Stimulated activated naive CD4-positive, alpha-beta T cell (primary cell): ENCODE data around the gene MYL12B.

Source experiments
- DNase-seq, 6 experiments: peaks; one replicate each; lab custom pipeline; 2025; lab: John Stamatoyannopoulos, UW

The MYL12B gene

GRCh38 chr18:3235846-3236245 is 26.1 kb upstream of the MYL12B start:
- DNase-seq: no peak

DNA sequence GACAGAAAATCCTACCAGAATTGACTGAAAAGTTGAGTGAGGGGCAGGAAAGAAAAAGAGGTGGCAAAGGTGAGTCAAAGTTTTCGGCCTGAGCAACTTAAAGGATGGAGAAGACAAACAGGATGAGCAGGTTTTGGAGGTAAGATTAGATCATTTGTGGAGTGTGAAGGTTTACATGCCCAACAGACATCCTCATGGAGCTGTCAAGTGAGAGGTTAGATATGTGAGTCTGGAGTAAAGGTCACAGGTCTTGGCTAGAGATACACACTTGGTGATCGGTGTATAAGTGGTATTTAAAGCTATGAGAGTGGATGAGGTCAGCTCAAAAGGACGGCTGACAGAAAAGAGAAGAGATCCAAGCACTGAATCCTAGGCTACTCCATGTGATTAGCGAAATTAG is 25.5 kb upstream of the MYL12B start:
- DNase-seq: no peak

- DNase-seq: no peak
These were observed 23.2 kb upstream of the MYL12B start for GRCh38 chr18:3238742-3239141.

DNA sequence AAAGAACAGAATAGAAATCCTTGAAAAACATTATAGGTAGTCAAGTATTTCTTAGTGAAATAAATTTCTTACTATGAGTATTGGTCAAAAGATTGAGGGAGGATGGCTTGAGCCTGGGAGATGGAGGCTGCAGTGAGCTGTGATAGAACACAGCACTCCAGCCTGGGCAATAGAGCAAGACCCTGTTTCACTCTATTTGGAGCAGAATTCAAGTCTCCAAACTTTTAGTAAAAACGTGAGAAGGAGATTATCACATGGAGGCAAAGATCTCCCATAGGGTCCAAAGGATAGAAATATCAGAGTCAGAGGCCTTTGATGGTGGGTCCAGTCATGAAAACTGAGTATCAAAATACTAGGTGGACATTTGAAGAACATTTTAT is 16.8 kb upstream of the MYL12B start:
- DNase-seq: no peak

- DNase-seq: peak; percentile 65 to 74 (median 69)
These were observed 15.9 kb upstream of the MYL12B start for GRCh38 chr18:3245853-3246634.

GRCh38 chr18:3246635-3247239 is 15.2 kb upstream of the MYL12B start:
- peak in 3 of 6 experiments; percentile 12 to 61 (median 15) for DNase-seq

- DNase-seq: peak; percentile 82 to 92 (median 85)
These were observed 14.5 kb upstream of the MYL12B start, which contains the start of gene MYL12A for GRCh38 chr18:3247240-3248061. MYL12A (plus strand) TSS chr18:3247801; CDS start chr18:3253248, 5,447 bp downstream.

GRCh38 chr18:3248062-3248657 is 13.8 kb upstream of the MYL12B start:
- peak in 1 of 6 experiments; percentile 29 for DNase-seq

- DNase-seq: peak in 3 of 6 experiments; percentile 40 to 46 (median 42)
These were observed 13.1 kb upstream of the MYL12B start for GRCh38 chr18:3248658-3249359.

DNA sequence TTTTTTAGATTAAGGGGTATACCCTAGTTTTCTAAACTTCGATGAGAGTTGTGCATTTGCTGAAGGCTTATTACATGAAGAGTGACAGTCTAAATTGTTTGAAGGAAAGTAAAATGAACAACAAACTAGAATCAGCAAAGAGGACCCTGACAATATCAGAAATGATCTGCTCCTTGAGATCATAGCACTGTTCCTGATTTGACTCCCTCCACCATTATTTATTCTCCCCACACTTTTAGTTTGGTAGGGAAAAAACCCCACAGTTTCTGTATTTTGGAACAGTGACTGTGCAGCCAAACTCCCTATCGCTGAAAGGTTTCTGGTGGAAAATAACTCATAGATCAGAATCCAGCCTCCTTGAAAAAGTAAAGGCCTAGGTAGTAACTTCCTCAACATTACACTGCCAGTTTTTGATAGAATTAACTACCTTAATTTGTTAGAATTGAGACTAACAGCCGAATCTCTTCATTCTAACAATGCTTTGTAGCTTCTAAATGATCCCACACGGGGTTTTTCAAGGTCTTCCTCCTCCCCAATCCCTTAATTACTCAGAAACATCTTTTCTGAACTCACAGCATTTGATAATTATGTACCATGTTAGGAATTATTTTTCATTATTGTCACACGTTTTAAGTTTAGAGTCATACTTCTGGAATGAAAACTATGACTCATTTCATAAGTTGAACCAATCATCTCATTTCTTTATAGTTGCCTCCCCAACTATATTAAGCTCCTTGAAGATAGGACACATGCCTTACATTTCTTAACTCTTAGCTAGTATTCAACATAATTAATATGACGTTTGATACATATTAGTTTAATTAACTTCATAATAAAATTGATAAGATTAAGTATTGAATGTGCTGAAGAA is 11.5 kb upstream of the MYL12B start:
- no peak for DNase-seq

GRCh38 chr18:3251249-3251962 is 10.5 kb upstream of the MYL12B start:
- DNase-seq: no peak

DNA sequence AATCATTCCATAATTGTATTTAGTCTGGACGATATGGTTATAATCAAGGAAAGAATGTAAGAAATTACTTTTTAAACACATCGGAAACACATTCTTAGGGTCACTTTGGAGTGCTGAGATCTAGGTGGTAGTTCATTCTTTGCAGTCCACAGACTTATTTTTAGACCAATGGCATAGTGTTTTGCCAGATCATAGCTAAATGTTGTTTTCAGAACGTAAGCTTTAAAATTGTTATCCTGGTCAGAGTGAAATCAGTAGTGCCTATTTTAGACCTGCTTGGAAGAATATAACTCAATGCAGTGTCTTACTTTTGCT is 10.0 kb upstream of the MYL12B start:
- no peak for DNase-seq

DNA sequence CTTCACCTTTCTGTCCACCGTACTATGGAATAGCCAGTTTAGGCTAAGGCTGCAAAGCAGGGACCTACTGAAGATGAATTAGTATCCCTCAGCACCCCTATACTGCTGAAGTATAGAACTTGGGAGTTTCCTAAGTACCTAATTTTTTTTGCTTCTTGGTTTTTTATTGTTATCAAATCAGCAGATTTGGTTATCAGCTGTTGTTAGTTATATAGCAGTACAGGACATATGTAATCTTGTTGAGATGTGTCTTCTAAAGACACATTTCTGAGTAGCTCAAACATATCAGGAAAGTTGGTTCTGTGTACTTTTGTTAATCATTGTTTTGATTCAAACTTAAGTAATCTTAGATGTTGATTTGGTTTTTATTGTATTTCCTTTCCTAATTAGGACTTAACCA is 9.1 kb upstream of the MYL12B start:
- no peak for DNase-seq

GRCh38 chr18:3254725-3255124 is 7.2 kb upstream of the MYL12B start:
- no peak for DNase-seq

DNA sequence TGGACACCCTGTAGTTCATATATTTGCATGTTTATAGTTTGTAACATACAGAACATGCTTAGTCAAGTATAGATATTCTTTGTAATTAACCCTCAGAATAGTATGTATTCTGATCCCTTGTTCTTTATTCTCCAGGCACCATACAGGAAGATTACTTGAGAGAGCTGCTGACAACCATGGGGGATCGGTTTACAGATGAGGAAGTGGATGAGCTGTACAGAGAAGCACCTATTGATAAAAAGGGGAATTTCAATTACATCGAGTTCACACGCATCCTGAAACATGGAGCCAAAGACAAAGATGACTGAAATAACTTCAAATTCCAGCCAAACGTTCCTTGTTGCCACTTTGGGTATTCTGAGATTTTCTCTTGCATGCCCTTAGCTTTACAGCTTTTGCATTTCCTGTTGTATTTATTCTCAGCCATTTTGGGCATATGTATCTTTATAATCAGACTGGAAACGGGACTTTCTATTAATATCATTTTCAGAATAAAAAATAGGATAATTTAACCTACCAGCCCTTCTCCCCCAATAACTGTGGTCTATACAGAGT is 6.2 kb upstream of the MYL12B start:
- DNase-seq: no peak

DNA sequence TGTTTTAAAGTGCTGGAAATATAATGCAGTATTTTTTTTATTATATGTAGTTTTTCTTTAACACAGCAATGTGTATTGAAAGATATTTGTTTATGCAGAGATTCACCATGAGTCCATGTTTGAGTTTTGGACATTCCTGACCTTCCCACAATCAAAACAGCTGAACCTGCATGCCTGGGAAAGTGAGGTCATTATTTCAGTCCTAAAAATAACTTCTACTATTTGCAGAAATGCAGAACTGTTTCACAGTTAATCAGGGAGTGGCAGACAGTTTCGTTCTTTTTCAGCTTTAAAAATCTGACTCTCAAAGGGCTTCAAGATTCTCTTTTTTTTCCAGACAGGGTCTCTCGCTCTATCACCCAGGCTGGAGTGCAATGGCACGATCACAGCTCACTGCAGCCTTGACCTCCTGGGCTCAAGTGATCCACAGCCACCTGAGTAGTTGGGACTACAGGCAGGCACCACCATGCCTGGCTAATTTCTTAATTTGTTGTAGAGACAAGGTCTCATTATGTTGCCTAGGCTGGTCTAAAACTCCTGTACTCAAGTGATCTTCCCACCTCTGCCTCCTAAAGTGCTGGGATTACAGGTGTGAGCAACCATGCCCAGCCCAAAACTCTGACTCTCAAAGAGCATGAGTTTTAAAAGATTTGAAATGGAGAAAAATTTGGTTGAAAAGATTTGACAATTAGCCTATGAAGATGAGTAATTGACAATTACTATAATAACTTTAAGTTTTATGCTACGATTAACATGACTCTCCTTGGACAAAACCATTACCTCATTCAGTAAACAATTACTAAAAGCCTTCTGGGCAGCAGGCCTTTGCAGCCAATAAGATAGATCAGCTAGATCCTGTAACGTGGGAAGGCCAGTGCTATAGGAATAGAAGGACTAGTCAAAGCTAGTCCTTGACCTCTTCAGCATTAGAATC is 5.0 kb upstream of the MYL12B start:
- DNase-seq: no peak

GRCh38 chr18:3257627-3258120 is 4.3 kb upstream of the MYL12B start:
- no peak for DNase-seq

DNA sequence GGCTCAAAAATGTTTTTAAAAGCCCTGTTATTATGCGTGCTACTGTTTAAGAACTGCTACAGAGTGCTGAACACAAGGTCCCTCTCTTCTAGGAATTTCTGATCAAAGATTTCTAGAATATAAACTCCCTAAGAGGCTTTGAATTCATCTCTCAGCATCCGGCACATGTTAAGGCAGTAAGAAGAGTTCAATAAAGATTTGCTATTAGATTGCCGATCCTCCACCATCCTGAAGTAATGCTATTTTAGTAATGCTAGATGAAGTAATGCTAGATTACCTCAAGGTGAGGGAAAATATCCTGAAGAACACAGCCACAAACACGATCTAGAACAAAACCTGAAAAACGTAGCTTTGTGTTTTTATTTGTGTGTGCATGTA is 949 bp upstream of the MYL12B start:
- no peak for DNase-seq
